OCI-LY7 (cell line): ENCODE results near the gene UQCR10.

Experiments used
- EZH2phosphoT487 ChIP-seq: fragments of 200-600 bp; sonication (generic); IDR thresholded peaks from 2 replicates; pipeline ENCODE4 v1.6.1; 2018; ENCODE audit warnings: low read depth, borderline replicate concordance, mild to moderate bottlenecking, mixed run types, antibody characterized with exemption, low read length, moderate library complexity, mixed read lengths
- TF ChIP-seq, protein P1 (sequence below): fragments of 200-600 bp; sonication (generic); conservative IDR thresholded peaks from 2 replicates; pipeline ENCODE4 v1.5.1; 2014; ENCODE audit warnings: mild to moderate bottlenecking, antibody characterized with exemption, low read length, moderate library complexity, mixed read lengths

DNA sequence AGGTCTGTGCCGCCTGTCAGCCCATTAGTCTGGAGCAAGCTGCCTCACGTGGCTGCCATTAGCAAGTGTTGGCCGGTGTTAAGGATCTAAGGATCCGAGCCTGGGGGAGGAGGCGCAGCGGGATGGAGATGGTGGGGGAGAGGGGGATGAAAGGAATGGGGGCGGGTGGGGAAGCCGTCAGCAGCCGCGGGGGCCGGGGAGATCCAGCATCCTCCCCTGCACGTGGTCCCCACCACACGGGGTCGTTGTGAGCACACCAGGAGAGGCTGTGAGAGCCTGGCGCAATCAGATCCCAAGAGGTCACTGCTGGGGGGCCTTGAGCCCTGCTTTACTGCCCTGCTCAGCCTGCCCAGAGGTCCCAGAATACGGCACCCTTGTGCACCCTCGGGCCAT, 40.0 kb upstream of the UQCR10 start:
- TF ChIP-seq, protein P1, sequence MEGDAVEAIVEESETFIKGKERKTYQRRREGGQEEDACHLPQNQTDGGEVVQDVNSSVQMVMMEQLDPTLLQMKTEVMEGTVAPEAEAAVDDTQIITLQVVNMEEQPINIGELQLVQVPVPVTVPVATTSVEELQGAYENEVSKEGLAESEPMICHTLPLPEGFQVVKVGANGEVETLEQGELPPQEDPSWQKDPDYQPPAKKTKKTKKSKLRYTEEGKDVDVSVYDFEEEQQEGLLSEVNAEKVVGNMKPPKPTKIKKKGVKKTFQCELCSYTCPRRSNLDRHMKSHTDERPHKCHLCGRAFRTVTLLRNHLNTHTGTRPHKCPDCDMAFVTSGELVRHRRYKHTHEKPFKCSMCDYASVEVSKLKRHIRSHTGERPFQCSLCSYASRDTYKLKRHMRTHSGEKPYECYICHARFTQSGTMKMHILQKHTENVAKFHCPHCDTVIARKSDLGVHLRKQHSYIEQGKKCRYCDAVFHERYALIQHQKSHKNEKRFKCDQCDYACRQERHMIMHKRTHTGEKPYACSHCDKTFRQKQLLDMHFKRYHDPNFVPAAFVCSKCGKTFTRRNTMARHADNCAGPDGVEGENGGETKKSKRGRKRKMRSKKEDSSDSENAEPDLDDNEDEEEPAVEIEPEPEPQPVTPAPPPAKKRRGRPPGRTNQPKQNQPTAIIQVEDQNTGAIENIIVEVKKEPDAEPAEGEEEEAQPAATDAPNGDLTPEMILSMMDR: peak; percentile 58
- TF ChIP-seq EZH2phosphoT487: no peak
